HG02763 (cell line): ENCODE measurements around the gene ABCG2.
A peak's percentile ranks its signal among the peaks of the same experiment; 100 is the strongest.
"Not testable (repeated sequence)": the region's sequence is repeated elsewhere in the genome, so short reads cannot be mapped to it uniquely, and the experiment has no call there.

Source experiments
- ATAC-seq: cut with Tn5 transposase; IDR thresholded peaks from one replicate; pipeline ENCODE4 v1.9.1; 2021; ENCODE audit warnings: mild to moderate bottlenecking, moderate library complexity; ENCODE audit not compliant: unreplicated experiment

ABCG2 gene

GRCh38 chr4:88169298-88169697, 10.9 kb upstream of the ABCG2 start:
- ATAC-seq, result no peak

GRCh38 chr4:88166608-88167007, 8.2 kb upstream of the ABCG2 start:
- ATAC-seq, result no peak

GRCh38 chr4:88163336-88163735, 4.9 kb upstream of the ABCG2 start:
- ATAC-seq, result no peak

GRCh38 chr4:88162626-88163025, 4.2 kb upstream of the ABCG2 start:
- ATAC-seq, result no peak

- ATAC-seq, result peak; percentile 14
Observed at GRCh38 chr4:88159229-88159725, 838 bp upstream of the ABCG2 start.

- peak; percentile 28 for ATAC-seq
Observed at GRCh38 chr4:88158038-88158488, 376 bp downstream of the ABCG2 start.

GRCh38 chr4:88152331-88152730, 6.1 kb downstream of the ABCG2 start:
- not testable (repeated sequence) for ATAC-seq

GRCh38 chr4:88148560-88148959, 9.9 kb downstream of the ABCG2 start:
- ATAC-seq, result no peak

- ATAC-seq, result no peak
Observed at GRCh38 chr4:88147799-88148217, 10.6 kb downstream of the ABCG2 start.

GRCh38 chr4:88146891-88147290, 11.5 kb downstream of the ABCG2 start:
- ATAC-seq, result no peak

GRCh38 chr4:88144866-88145300, 13.6 kb downstream of the ABCG2 start:
- no peak for ATAC-seq

- ATAC-seq, result no peak
Observed at GRCh38 chr4:88144048-88144447, 14.4 kb downstream of the ABCG2 start.

GRCh38 chr4:88143504-88143903, 14.9 kb downstream of the ABCG2 start:
- no peak for ATAC-seq

- no peak for ATAC-seq
Observed at GRCh38 chr4:88138561-88138960, 19.9 kb downstream of the ABCG2 start.

- ATAC-seq, result no peak
Observed at GRCh38 chr4:88137112-88137511, 21.3 kb downstream of the ABCG2 start.

- no peak for ATAC-seq
Observed at GRCh38 chr4:88136249-88136648, 22.2 kb downstream of the ABCG2 start.

- no peak for ATAC-seq
Observed at GRCh38 chr4:88135356-88135663, 23.1 kb downstream of the ABCG2 start.

GRCh38 chr4:88134536-88135355, 23.7 kb downstream of the ABCG2 start:
- ATAC-seq, result no peak

GRCh38 chr4:88134111-88134510, 24.3 kb downstream of the ABCG2 start:
- no peak for ATAC-seq

- ATAC-seq, result no peak
Observed at GRCh38 chr4:88130544-88131305, 27.7 kb downstream of the ABCG2 start.

- ATAC-seq, result no peak
Observed at GRCh38 chr4:88130003-88130402, 28.4 kb downstream of the ABCG2 start.

- ATAC-seq, result not testable (repeated sequence)
Observed at GRCh38 chr4:88122260-88122659, 36.2 kb downstream of the ABCG2 start.
